SK-N-SH (cell line): Measurements from ENCODE around the gene ENOX2. TPM values are rescaled to one million over a fixed set of nuclear protein-coding genes. Genes with fewer than 3 reads are reported as not detected.
A peak's percentile ranks its signal among the peaks of the same experiment; 100 is the strongest.

Experiments used
- CTCF ChIA-PET: fragments of 300-600, 350-600 bp; formaldehyde crosslinking; extraction: SDS; loops from one replicate; lab custom pipeline; 2021; lab: Yijun Ruan, JAX
- POLR2A ChIA-PET: fragments of 350-600 bp; sonication (Branson Sonifier 250); formaldehyde crosslinking; extraction: SDS; loops from one replicate; lab custom pipeline; 2020; ENCODE audit warnings: antibody characterized with exemption, inconsistent platforms; lab: Yijun Ruan, JAX
- DNase-seq: peaks from one replicate; pipeline ENCODE4 v3.0.0; 2012
- H2AFZ ChIP-seq: fragments of 200-600 bp; sonication (generic); 2 replicates; pipeline ENCODE4 v1.8.1; 2016; ENCODE audit warnings: antibody characterized with exemption, mild to moderate bottlenecking, low read depth
- H3F3A ChIP-seq: fragments of 200-600 bp; sonication (generic); replicated peaks from 2 replicates; pipeline ENCODE3; 2016; ENCODE audit warnings: antibody characterized with exemption, mild to moderate bottlenecking; ENCODE audit not compliant: insufficient read depth
- H3K27ac ChIP-seq, 2 experiments: fragments of 200-500 bp in 1 of 2; fragments of 200-600 bp in 1 of 2; sonication (Bioruptor generic) in 1 of 2; sonication (generic), shearing (Covaris generic) in 1 of 2; 2 replicates each; pipeline versions ENCODE4 v1.5.1 to v1.6.1; 2014 to 2016; ENCODE audit warnings: low read depth in 2 of 2, inconsistent platforms in 1 of 2, low read length in 1 of 2, mild to moderate bottlenecking in 1 of 2, mixed read lengths in 1 of 2
- H3K27me3 ChIP-seq: fragments of 200-600 bp; sonication (generic), shearing (Covaris generic); 2 replicates; pipeline ENCODE4 v1.6.1; 2016; ENCODE audit warnings: mixed run types; ENCODE audit not compliant: insufficient read depth
- H3K36me3 ChIP-seq, 2 experiments: fragments of 200-500 bp in 1 of 2; fragments of 200-600 bp in 1 of 2; sonication (Bioruptor generic) in 1 of 2; sonication (generic) in 1 of 2; replicated peaks in 1 of 2; 2 replicates each; pipeline versions ENCODE3 to v1.5.1; 2014 to 2016; ENCODE audit warnings: low read length in 1 of 2, mild to moderate bottlenecking in 1 of 2; ENCODE audit not compliant: insufficient read depth in 2 of 2, control insufficient read depth in 1 of 2
- H3K4me1 ChIP-seq, 2 experiments: fragments of 200-500 bp in 1 of 2; fragments of 200-600 bp in 1 of 2; sonication (Bioruptor generic) in 1 of 2; sonication (generic), shearing (Covaris generic) in 1 of 2; 2 replicates each; pipeline versions ENCODE4 v1.5.1 to v1.6.1; 2014 to 2016; ENCODE audit warnings: low read depth in 1 of 2, low read length in 1 of 2, mixed run types in 1 of 2; ENCODE audit not compliant: insufficient read depth in 2 of 2, control insufficient read depth in 1 of 2
- H3K4me2 ChIP-seq: fragments of 200-600 bp; sonication (generic), shearing (Covaris generic); 2 replicates; pipeline ENCODE4 v1.6.1; 2017; ENCODE audit warnings: mixed run types
- H3K4me3 ChIP-seq, 2 experiments: fragments of 200-500 bp in 1 of 2; fragments of 200-600 bp in 1 of 2; sonication (Bioruptor generic) in 1 of 2; sonication (generic), shearing (Covaris generic) in 1 of 2; 2 replicates each; pipeline versions ENCODE4 v1.5.1 to v1.8.1; 2014 to 2016; ENCODE audit warnings: low read depth in 2 of 2, inconsistent platforms in 1 of 2, low read length in 1 of 2, mild to moderate bottlenecking in 1 of 2, mixed read lengths in 1 of 2, moderate library complexity in 1 of 2
- H3K79me2 ChIP-seq: fragments of 200-600 bp; sonication (generic); 2 replicates; pipeline ENCODE4 v1.8.1; 2017; ENCODE audit warnings: mild to moderate bottlenecking; ENCODE audit not compliant: insufficient read depth
- H3K9ac ChIP-seq: fragments of 200-600 bp; sonication (generic); 2 replicates; pipeline ENCODE4 v1.6.1; 2017; ENCODE audit warnings: mixed run types
- H3K9me2 ChIP-seq: fragments of 200-600 bp; sonication (generic); 2 replicates; pipeline ENCODE4 v1.6.1; 2017; ENCODE audit warnings: mixed run types
- H3K9me3 ChIP-seq: fragments of 200-600 bp; sonication (generic); 2 replicates; pipeline ENCODE4 v1.6.1; 2017; ENCODE audit warnings: mixed run types, mild to moderate bottlenecking, moderate library complexity
- H4K20me1 ChIP-seq: fragments of 200-600 bp; sonication (generic); 2 replicates; pipeline ENCODE4 v1.6.1; 2017; ENCODE audit warnings: mild to moderate bottlenecking, mixed run types; ENCODE audit not compliant: insufficient read depth
- ELF1 ChIP-seq: IDR thresholded peaks from 2 replicates; pipeline ENCODE4 v1.4.0; 2012
- EP300 ChIP-seq, 2 experiments: IDR thresholded peaks; 2 replicates each; pipeline versions ENCODE4 v1.4.0 to v1.6.1; 2012; ENCODE audit warnings: borderline replicate concordance in 1 of 2, low read depth in 1 of 2, low read length in 1 of 2
- FOXJ3 ChIP-seq: sonication (generic); formaldehyde crosslinking; IDR thresholded peaks from 2 replicates; pipeline ENCODE4 v1.5.1; 2020; ENCODE audit warnings: mild to moderate bottlenecking, missing genetic modification reagents
- FOXM1 ChIP-seq: IDR thresholded peaks from 2 replicates; pipeline ENCODE4 v1.4.0; 2012; ENCODE audit warnings: low read depth, mild to moderate bottlenecking
- IRF3 ChIP-seq: fragments of 150-350 bp; IDR thresholded peaks from 2 replicates; pipeline ENCODE4 v1.6.1; 2016; ENCODE audit warnings: mild to moderate bottlenecking, low read depth, low read length
- MEF2A ChIP-seq: IDR thresholded peaks from 2 replicates; pipeline ENCODE4 v1.4.0; 2012; ENCODE audit warnings: low read depth, borderline replicate concordance
- RCOR1 ChIP-seq: fragments of 150-350 bp; IDR thresholded peaks from 2 replicates; pipeline ENCODE4 v1.6.1; 2017; ENCODE audit warnings: antibody characterized with exemption, low read length
- RFX5 ChIP-seq: IDR thresholded peaks from 2 replicates; pipeline ENCODE4 v1.6.1; 2012; ENCODE audit warnings: mild to moderate bottlenecking, improper control_type of control experiment, low read length
- SMC3 ChIP-seq: IDR thresholded peaks from 2 replicates; pipeline ENCODE4 v1.6.1; 2012; ENCODE audit warnings: low read depth, low read length, improper control_type of control experiment
- TAF1 ChIP-seq: IDR thresholded peaks from 2 replicates; pipeline ENCODE4 v1.6.1; 2012; ENCODE audit warnings: low read depth, mild to moderate bottlenecking, low read length, moderate library complexity, borderline replicate concordance
- TEAD4 ChIP-seq: IDR thresholded peaks from 2 replicates; pipeline ENCODE4 v1.4.0; 2012; ENCODE audit warnings: mild to moderate bottlenecking, borderline replicate concordance; ENCODE audit not compliant: insufficient read depth
- WGBS: methylation state at CpG from one replicate; pipeline ENCODE4 v1.1.6; 2017; ENCODE audit warnings: low lambda C conversion rate; 5-methylcytosine and 5-hydroxymethylcytosine counted together
- polyA plus RNA-seq, 3 experiments: library from polyadenylated mRNA; depleted of rRNA; stranded (reverse); fragments of >200 nt; gene quantifications; 2 replicates each; pipeline ENCODE4 v1.2.3, GENCODE V29; 2012
- TF ChIP-seq, protein P1 (sequence below): IDR thresholded peaks from 2 replicates; pipeline ENCODE4; 2012
- TF ChIP-seq, protein P2 (sequence below): fragments of 200-600 bp; sonication (generic); IDR thresholded peaks from 2 replicates; pipeline ENCODE4 v1.6.1; 2017; ENCODE audit warnings: antibody characterized with exemption, mild to moderate bottlenecking, moderate library complexity

Gene ENOX2
- polyA plus RNA-seq, 1 of the 3 experiments (the other 2 are of a cell fraction): 8.8 TPM

- 0 out of 4 replicates have a peak, but pooled peaks cover 0 to 6% of the 10 kb centered on the region in 2 experiments for H3K4me1 ChIP-seq
- H3K4me3 ChIP-seq: no peak overlapping the region
- H3K27ac ChIP-seq: peak overlapping the region in 1 of 2 experiments; percentile 39; a peak in 1 of 4 replicates
- no peaks in the 10 kb centered on the region for H4K20me1 ChIP-seq
- no peaks in the 10 kb centered on the region for H3K9me3 ChIP-seq
- H3F3A ChIP-seq: no peaks in the 10 kb centered on the region
- H3K4me2 ChIP-seq: no peak overlapping the region
- no peaks in the 10 kb centered on the region for H3K36me3 ChIP-seq
- no peaks in the 10 kb centered on the region for H3K27me3 ChIP-seq
- no peaks in the 10 kb centered on the region for H3K79me2 ChIP-seq
- no peak for TF ChIP-seq SMC3
- TF ChIP-seq IRF3: no peak
- no peak for TF ChIP-seq EP300 (IDR thresholded peaks at IDR 0.05; ENCODE audit: borderline replicate concordance in 1 of 2, low read depth in 1 of 2, low read length in 1 of 2)
- TF ChIP-seq FOXM1: no peak
- no peak for TF ChIP-seq RCOR1
- no peak for TF ChIP-seq FOXJ3 (CRISPR knock-in tag)
- no peak for TF ChIP-seq RFX5
- no peak for TF ChIP-seq TAF1
- TF ChIP-seq, protein P1, sequence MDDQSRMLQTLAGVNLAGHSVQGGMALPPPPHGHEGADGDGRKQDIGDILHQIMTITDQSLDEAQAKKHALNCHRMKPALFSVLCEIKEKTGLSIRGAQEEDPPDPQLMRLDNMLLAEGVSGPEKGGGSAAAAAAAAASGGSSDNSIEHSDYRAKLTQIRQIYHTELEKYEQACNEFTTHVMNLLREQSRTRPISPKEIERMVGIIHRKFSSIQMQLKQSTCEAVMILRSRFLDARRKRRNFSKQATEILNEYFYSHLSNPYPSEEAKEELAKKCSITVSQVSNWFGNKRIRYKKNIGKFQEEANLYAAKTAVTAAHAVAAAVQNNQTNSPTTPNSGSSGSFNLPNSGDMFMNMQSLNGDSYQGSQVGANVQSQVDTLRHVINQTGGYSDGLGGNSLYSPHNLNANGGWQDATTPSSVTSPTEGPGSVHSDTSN: no peak
- no peak for TF ChIP-seq ELF1
- no peak for TF ChIP-seq TEAD4
- TF ChIP-seq, protein P2, sequence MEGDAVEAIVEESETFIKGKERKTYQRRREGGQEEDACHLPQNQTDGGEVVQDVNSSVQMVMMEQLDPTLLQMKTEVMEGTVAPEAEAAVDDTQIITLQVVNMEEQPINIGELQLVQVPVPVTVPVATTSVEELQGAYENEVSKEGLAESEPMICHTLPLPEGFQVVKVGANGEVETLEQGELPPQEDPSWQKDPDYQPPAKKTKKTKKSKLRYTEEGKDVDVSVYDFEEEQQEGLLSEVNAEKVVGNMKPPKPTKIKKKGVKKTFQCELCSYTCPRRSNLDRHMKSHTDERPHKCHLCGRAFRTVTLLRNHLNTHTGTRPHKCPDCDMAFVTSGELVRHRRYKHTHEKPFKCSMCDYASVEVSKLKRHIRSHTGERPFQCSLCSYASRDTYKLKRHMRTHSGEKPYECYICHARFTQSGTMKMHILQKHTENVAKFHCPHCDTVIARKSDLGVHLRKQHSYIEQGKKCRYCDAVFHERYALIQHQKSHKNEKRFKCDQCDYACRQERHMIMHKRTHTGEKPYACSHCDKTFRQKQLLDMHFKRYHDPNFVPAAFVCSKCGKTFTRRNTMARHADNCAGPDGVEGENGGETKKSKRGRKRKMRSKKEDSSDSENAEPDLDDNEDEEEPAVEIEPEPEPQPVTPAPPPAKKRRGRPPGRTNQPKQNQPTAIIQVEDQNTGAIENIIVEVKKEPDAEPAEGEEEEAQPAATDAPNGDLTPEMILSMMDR: no peak
- TF ChIP-seq MEF2A: no peak
- H3K9me2 ChIP-seq: no peaks in the 10 kb centered on the region
- no peak for DNase-seq
- 18% methylated on average over 2 of the region's 2 CpGs for WGBS
- H3K9ac ChIP-seq: no peak overlapping the region
- ChIA-PET POLR2A (no interaction called here), CTCF (interaction anchor here (1.4 kb wide), 1 partner anchor 59 kb away, joined by 3 read pairs; no protein-coding TSS in a partner anchor)
- no peak overlapping the region for H2AFZ ChIP-seq
Measured at GRCh38 chrX:130682990-130683389, 220.0 kb downstream of the ENOX2 start.
